HepG2 (cell line): ENCODE data around the gene LUC7L2. TPM values are rescaled to one million over a fixed set of nuclear protein-coding genes. Genes with fewer than 3 reads are reported as not detected.

Experiments used
- ATF7-NPFF ChIP-seq: sonication (generic); formaldehyde crosslinking; IDR thresholded peaks from 2 replicates; pipeline ENCODE4 v1.8.1; 2023; ENCODE audit warnings: mild to moderate bottlenecking, low read depth, missing genetic modification reagents, moderate library complexity
- HMG20B ChIP-seq: conservative IDR thresholded peaks from 2 replicates; pipeline ENCODE4 v1.6.1; 2016; ENCODE audit warnings: missing genetic modification reagents, missing compliant biosample characterization
- KDM4B ChIP-seq: sonication (generic); formaldehyde crosslinking; IDR thresholded peaks from 2 replicates; pipeline ENCODE4 v1.4.0; 2020; ENCODE audit warnings: missing genetic modification reagents
- MAF1 ChIP-seq: sonication (generic); formaldehyde crosslinking; IDR thresholded peaks from 2 replicates; pipeline ENCODE4 v1.5.0; 2020; ENCODE audit warnings: missing genetic modification reagents, borderline replicate concordance
- MXD4 ChIP-seq: IDR thresholded peaks from 2 replicates; pipeline ENCODE4 v1.6.1; 2016; ENCODE audit warnings: mild to moderate bottlenecking, missing biosample characterization, missing genetic modification reagents
- NR3C1 ChIP-seq: sonication (generic); formaldehyde crosslinking; IDR thresholded peaks from 2 replicates; pipeline ENCODE4 v1.4.0; 2020; ENCODE audit warnings: missing genetic modification reagents
- PBX2 ChIP-seq: IDR thresholded peaks from 2 replicates; pipeline ENCODE4 v1.6.1; 2016; ENCODE audit warnings: control low read depth
- RELA ChIP-seq: sonication (generic); formaldehyde crosslinking; IDR thresholded peaks from 2 replicates; pipeline ENCODE4 v1.4.0; 2020; ENCODE audit warnings: missing genetic modification reagents
- TRAFD1 ChIP-seq: sonication (generic); formaldehyde crosslinking; IDR thresholded peaks from 2 replicates; pipeline ENCODE4 v1.5.1; 2020; ENCODE audit warnings: missing genetic modification reagents, mild to moderate bottlenecking, borderline replicate concordance
- ZFP37 ChIP-seq: sonication (generic); formaldehyde crosslinking; IDR thresholded peaks from 2 replicates; pipeline ENCODE4 v1.4.0; 2020; ENCODE audit warnings: missing genetic modification reagents, borderline replicate concordance
- ZNF253 ChIP-seq: sonication (generic); formaldehyde crosslinking; IDR thresholded peaks from 2 replicates; pipeline ENCODE4 v1.8.0; 2022; ENCODE audit warnings: mild to moderate bottlenecking, missing genetic modification reagents, borderline replicate concordance
- ZNF263 ChIP-seq: sonication (generic); formaldehyde crosslinking; IDR thresholded peaks from 2 replicates; pipeline ENCODE4 v1.4.0; 2020; ENCODE audit warnings: missing genetic modification reagents
- ZNF335 ChIP-seq: sonication (generic); formaldehyde crosslinking; IDR thresholded peaks from 2 replicates; pipeline ENCODE4 v1.4.0; 2020; ENCODE audit warnings: missing genetic modification reagents
- ZSCAN29 ChIP-seq: sonication (generic); formaldehyde crosslinking; conservative IDR thresholded peaks from 2 replicates; pipeline ENCODE4 v1.4.0; 2020; ENCODE audit warnings: mild to moderate bottlenecking, missing genetic modification reagents
- polyA plus RNA-seq, 8 experiments: library from polyadenylated mRNA; depleted of rRNA in 3 of 8; stranded (reverse) in 7 of 8; unstranded in 1 of 8; fragments of >200 nt; fragmentation: Illumina TruSeq in 4 of 8; extraction: Trizol in 4 of 8; gene quantifications; 2 replicates each; pipeline versions ENCODE4 v1.2.1 to v1.2.3, GENCODE V29; 2011 to 2016; ENCODE audit warnings: low read depth in 4 of 8, missing spikeins in 1 of 8, mixed read lengths in 1 of 8; ENCODE audit not compliant: insufficient read depth in 1 of 8
- total RNA-seq, 5 experiments: library from RNA; depleted of rRNA; stranded (reverse); fragments of >200 nt; fragmentation: Illumina TruSeq; extraction: Trizol; gene quantifications; 2 replicates each; pipeline ENCODE4 v1.2.3, GENCODE V29; 2016; ENCODE audit warnings: low read depth in 1 of 5
- TF ChIP-seq, protein P1 (sequence below): sonication (generic); formaldehyde crosslinking; IDR thresholded peaks from 2 replicates; pipeline ENCODE4 v1.5.0; 2020; ENCODE audit warnings: mild to moderate bottlenecking, missing genetic modification reagents, borderline replicate concordance
- TF ChIP-seq, protein P2 (sequence below): sonication (generic); formaldehyde crosslinking; conservative IDR thresholded peaks from 2 replicates; pipeline ENCODE4 v1.4.0; 2020; ENCODE audit warnings: missing genetic modification reagents
- TF ChIP-seq, protein P3 (sequence below): sonication (generic); formaldehyde crosslinking; IDR thresholded peaks from 2 replicates; pipeline ENCODE4 v1.4.0; 2020; ENCODE audit warnings: missing genetic modification reagents, mild to moderate bottlenecking, borderline replicate concordance
- TF ChIP-seq, protein P4 (sequence below): sonication (generic); formaldehyde crosslinking; conservative IDR thresholded peaks from 2 replicates; pipeline ENCODE4 v1.8.0; 2022; ENCODE audit warnings: mild to moderate bottlenecking, moderate library complexity, missing genetic modification reagents

The LUC7L2 gene
- total and polyA plus RNA-seq, 2 of the 13 experiments (the other 11 are each of a cell fraction or from before 2014, with no cell fraction given) = 17.9 to 50.7 TPM

DNA sequence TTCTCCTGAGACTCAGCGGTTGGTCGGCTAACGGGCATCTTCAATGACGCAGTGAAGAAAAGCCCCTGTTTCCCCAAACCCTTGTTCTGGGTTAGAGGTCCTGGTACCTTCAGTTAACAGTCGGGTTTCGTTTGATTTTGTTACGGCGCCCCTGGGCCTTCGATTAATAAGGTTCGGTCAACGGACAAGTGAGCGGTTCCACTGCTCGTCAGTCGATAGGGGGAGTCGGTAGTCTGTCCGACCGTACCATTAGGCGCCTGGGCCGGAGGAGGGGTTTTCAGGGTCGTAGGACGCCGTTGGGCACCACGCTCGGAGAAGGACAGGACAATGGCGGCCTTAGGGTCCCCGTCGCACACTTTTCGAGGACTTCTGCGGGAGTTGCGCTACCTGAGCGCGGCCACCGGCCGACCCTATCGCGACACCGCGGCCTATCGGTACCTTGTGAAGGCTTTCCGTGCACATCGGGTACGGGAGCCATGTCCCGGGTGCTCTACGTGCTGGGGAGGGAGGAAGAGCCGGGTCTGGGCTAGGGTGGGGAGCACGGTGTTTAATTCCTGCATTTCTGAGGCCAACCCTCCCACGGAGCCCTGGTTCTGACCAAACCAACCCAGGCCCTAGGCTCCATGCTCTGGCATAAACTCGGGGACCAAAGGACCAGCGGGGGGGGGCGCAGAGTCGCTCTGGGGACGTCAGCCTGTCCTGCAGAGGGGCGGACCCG, 18.5 kb upstream of the LUC7L2 start, which contains the start of gene FMC1 (continued):
- TF ChIP-seq, protein P1, sequence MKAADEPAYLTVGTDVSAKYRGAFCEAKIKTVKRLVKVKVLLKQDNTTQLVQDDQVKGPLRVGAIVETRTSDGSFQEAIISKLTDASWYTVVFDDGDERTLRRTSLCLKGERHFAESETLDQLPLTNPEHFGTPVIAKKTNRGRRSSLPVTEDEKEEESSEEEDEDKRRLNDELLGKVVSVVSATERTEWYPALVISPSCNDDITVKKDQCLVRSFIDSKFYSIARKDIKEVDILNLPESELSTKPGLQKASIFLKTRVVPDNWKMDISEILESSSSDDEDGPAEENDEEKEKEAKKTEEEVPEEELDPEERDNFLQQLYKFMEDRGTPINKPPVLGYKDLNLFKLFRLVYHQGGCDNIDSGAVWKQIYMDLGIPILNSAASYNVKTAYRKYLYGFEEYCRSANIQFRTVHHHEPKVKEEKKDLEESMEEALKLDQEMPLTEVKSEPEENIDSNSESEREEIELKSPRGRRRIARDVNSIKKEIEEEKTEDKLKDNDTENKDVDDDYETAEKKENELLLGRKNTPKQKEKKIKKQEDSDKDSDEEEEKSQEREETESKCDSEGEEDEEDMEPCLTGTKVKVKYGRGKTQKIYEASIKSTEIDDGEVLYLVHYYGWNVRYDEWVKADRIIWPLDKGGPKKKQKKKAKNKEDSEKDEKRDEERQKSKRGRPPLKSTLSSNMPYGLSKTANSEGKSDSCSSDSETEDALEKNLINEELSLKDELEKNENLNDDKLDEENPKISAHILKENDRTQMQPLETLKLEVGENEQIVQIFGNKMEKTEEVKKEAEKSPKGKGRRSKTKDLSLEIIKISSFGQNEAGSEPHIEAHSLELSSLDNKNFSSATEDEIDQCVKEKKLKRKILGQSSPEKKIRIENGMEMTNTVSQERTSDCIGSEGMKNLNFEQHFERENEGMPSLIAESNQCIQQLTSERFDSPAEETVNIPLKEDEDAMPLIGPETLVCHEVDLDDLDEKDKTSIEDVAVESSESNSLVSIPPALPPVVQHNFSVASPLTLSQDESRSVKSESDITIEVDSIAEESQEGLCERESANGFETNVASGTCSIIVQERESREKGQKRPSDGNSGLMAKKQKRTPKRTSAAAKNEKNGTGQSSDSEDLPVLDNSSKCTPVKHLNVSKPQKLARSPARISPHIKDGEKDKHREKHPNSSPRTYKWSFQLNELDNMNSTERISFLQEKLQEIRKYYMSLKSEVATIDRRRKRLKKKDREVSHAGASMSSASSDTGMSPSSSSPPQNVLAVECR (CRISPR knock-in tag) = peak; percentile 59; the same call in 1 of the 2 replicates
- no peak for TF ChIP-seq ZNF253 (CRISPR knock-in tag)
- TF ChIP-seq HMG20B (CRISPR knock-in tag) = no peak
- peak; percentile 41; the same call in 1 of the 2 replicates for TF ChIP-seq MAF1 (CRISPR knock-in tag)
- TF ChIP-seq KDM4B (CRISPR knock-in tag) = no peak; the same call in 1 of the 2 replicates
- peak; percentile 96 for TF ChIP-seq ZNF263 (CRISPR knock-in tag)
- TF ChIP-seq PBX2 (CRISPR knock-in tag) = no peak
- no peak for TF ChIP-seq MXD4 (CRISPR knock-in tag)
- TF ChIP-seq, protein P2, sequence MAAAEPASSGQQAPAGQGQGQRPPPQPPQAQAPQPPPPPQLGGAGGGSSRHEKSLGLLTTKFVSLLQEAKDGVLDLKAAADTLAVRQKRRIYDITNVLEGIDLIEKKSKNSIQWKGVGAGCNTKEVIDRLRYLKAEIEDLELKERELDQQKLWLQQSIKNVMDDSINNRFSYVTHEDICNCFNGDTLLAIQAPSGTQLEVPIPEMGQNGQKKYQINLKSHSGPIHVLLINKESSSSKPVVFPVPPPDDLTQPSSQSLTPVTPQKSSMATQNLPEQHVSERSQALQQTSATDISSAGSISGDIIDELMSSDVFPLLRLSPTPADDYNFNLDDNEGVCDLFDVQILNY (CRISPR knock-in tag) = no peak
- TF ChIP-seq RELA (CRISPR knock-in tag) = no peak
- TF ChIP-seq ATF7-NPFF (CRISPR knock-in tag) = peak; percentile 71; the same call in 1 of the 2 replicates
- TF ChIP-seq NR3C1 = no peak
- TF ChIP-seq ZSCAN29 (CRISPR knock-in tag) = no peak
- no peak for TF ChIP-seq ZFP37
- no peak for TF ChIP-seq TRAFD1 (CRISPR knock-in tag)
- TF ChIP-seq, protein P3, sequence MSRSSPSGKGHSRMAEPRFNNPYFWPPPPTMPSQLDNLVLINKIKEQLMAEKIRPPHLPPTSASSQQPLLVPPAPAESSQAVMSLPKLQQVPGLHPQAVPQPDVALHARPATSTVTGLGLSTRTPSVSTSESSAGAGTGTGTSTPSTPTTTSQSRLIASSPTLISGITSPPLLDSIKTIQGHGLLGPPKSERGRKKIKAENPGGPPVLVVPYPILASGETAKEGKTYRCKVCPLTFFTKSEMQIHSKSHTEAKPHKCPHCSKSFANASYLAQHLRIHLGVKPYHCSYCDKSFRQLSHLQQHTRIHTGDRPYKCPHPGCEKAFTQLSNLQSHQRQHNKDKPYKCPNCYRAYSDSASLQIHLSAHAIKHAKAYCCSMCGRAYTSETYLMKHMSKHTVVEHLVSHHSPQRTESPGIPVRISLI = no peak
- TF ChIP-seq ZNF335 (CRISPR knock-in tag) = no peak; the same call in 1 of the 2 replicates
- TF ChIP-seq, protein P4, sequence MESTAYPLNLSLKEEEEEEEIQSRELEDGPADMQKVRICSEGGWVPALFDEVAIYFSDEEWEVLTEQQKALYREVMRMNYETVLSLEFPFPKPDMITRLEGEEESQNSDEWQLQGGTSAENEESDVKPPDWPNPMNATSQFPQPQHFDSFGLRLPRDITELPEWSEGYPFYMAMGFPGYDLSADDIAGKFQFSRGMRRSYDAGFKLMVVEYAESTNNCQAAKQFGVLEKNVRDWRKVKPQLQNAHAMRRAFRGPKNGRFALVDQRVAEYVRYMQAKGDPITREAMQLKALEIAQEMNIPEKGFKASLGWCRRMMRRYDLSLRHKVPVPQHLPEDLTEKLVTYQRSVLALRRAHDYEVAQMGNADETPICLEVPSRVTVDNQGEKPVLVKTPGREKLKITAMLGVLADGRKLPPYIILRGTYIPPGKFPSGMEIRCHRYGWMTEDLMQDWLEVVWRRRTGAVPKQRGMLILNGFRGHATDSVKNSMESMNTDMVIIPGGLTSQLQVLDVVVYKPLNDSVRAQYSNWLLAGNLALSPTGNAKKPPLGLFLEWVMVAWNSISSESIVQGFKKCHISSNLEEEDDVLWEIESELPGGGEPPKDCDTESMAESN = peak; percentile 75; the same call in 1 of the 2 replicates
